Endothelial cell of umbilical vein (primary cell): ENCODE data around the gene POLN. TPM values are rescaled to one million over a fixed set of nuclear protein-coding genes. Genes with fewer than 3 reads are reported as not detected.
A peak's percentile ranks its signal among the peaks of the same experiment; 100 is the strongest.

Experiments used
- BruUV-seq: library from RNA; stranded (reverse); fragments of 400-500 nt; replicated peaks from 2 replicates; lab custom pipeline; 2021; lab: Mats Ljungman, UMichigan
- CTCF ChIA-PET: fragments of 300-600, 350-600 bp; sonication (Branson Sonifier 250); formaldehyde crosslinking; loops from one replicate; lab custom pipeline; 2021; ENCODE audit warnings: antibody characterized with exemption, inconsistent platforms; lab: Charles Lee
- POLR2A ChIA-PET: fragments of 300-600, 350-600 bp; sonication (Branson Sonifier 250); formaldehyde crosslinking; loops from one replicate; lab custom pipeline; 2021; ENCODE audit warnings: antibody characterized with exemption, inconsistent platforms; lab: Charles Lee
- DNase-seq: peaks from one replicate; pipeline ENCODE4 v3.0.0-alpha.2; 2011; ENCODE audit warnings: low read depth, low spot score
- FAIRE-seq: peaks from 2 replicates; lab custom pipeline; 2011; peaks lifted over from hg19 to GRCh38; lab: Jason Lieb, UNC
- H2AFZ ChIP-seq: 2 replicates; pipeline ENCODE4 v1.6.0; 2012; ENCODE audit warnings: low read depth, low read length, control low read depth, inconsistent platforms
- H3K27ac ChIP-seq: 2 replicates; pipeline ENCODE4 v1.5.1; 2011; ENCODE audit warnings: low read depth, mild to moderate bottlenecking, control low read depth, low read length, moderate library complexity; ENCODE audit not compliant: insufficient read depth
- H3K27me3 ChIP-seq, 2 experiments: 2 replicates each; pipeline versions ENCODE4 v1.6.0 to v1.6.1; 2011; ENCODE audit warnings: low read length in 2 of 2, mixed read lengths in 1 of 2; ENCODE audit not compliant: control insufficient read depth in 2 of 2, insufficient read depth in 2 of 2
- H3K36me3 ChIP-seq, 2 experiments: 2 replicates in 1 of 2; 3 replicates in 1 of 2; pipeline ENCODE4 v1.5.1; 2011; ENCODE audit warnings: low read length in 2 of 2, mild to moderate bottlenecking in 1 of 2, moderate library complexity in 1 of 2; ENCODE audit not compliant: control insufficient read depth in 2 of 2, insufficient read depth in 2 of 2; ENCODE audit errors: extremely low read depth in 1 of 2
- H3K4me1 ChIP-seq: 3 replicates; pipeline ENCODE4 v1.5.1; 2011; ENCODE audit warnings: mild to moderate bottlenecking, low read length; ENCODE audit not compliant: control insufficient read depth, insufficient read depth; ENCODE audit errors: extremely low read depth
- H3K4me2 ChIP-seq: 2 replicates; pipeline ENCODE4 v1.6.1; 2011; ENCODE audit warnings: low read length, control low read depth, mixed read lengths; ENCODE audit not compliant: insufficient read depth
- H3K4me3 ChIP-seq, 3 experiments: fragments of 200-600 bp in 1 of 3; sonication (generic), shearing (Covaris generic) in 1 of 3; replicated peaks in 1 of 3; 2 replicates each; pipeline ENCODE4 v1.5.1; 2011 to 2016; ENCODE audit warnings: control low read depth in 3 of 3, low read length in 3 of 3, mild to moderate bottlenecking in 2 of 3, inconsistent platforms in 1 of 3, low read depth in 1 of 3, moderate library complexity in 1 of 3; ENCODE audit not compliant: insufficient read depth in 1 of 3
- H3K79me2 ChIP-seq: 2 replicates; pipeline ENCODE4 v1.6.0; 2012; ENCODE audit warnings: low read length, inconsistent platforms; ENCODE audit not compliant: control insufficient read depth, insufficient read depth
- H3K9ac ChIP-seq: replicated peaks from 2 replicates; pipeline ENCODE3; 2011; ENCODE audit warnings: low read length, control low read depth; ENCODE audit not compliant: insufficient read depth; ENCODE audit errors: extremely low read depth
- H3K9me1 ChIP-seq: replicated peaks from 3 replicates; pipeline ENCODE4 v1.6.0; 2011; ENCODE audit warnings: mild to moderate bottlenecking, low read length; ENCODE audit not compliant: control insufficient read depth, insufficient read depth; ENCODE audit errors: extremely low read depth
- H3K9me3 ChIP-seq: replicated peaks from 2 replicates; pipeline ENCODE4 v1.5.1; 2012; ENCODE audit warnings: low read length, inconsistent platforms; ENCODE audit not compliant: control insufficient read depth, insufficient read depth
- H4K20me1 ChIP-seq: replicated peaks from 2 replicates; pipeline ENCODE3; 2011; ENCODE audit warnings: mild to moderate bottlenecking, low read length; ENCODE audit not compliant: control insufficient read depth, insufficient read depth; ENCODE audit errors: extremely low read depth
- GATA2 ChIP-seq: IDR thresholded peaks from 2 replicates; pipeline ENCODE4 v1.7.0; 2011; ENCODE audit warnings: low read depth, mild to moderate bottlenecking, moderate library complexity, mixed read lengths, low read length; ENCODE audit not compliant: insufficient read length, insufficient read depth
- JUN ChIP-seq: IDR thresholded peaks from 2 replicates; pipeline ENCODE4 v1.6.1; 2011; ENCODE audit warnings: borderline replicate concordance, low read depth; ENCODE audit not compliant: insufficient read length, insufficient read depth
- MYC ChIP-seq: IDR thresholded peaks from one replicate; pipeline ENCODE4 v1.6.1; 2011; ENCODE audit warnings: mild to moderate bottlenecking, low read depth, low read length
- POLR2A ChIP-seq: IDR thresholded peaks from 2 replicates; pipeline ENCODE4 v1.6.1; 2012; ENCODE audit warnings: low read depth, mild to moderate bottlenecking, control low read depth, low read length
- dilution Hi-C: fragments of 300-500 bp; cut with MboI; formaldehyde crosslinking; loops from one replicate; pipeline ENCODE4 v1.15.0; 2019; ENCODE audit warnings: low sequenced_read_pairs; ENCODE audit not compliant: extremely low pct_ligation_motif_present
- intact Hi-C: fragments of 100-400 bp; cut with micrococcal nuclease; formaldehyde crosslinking; loops from one replicate; pipeline ENCODE4 v1.10.0; 2022
- polyA plus RNA-seq, 4 experiments: library from polyadenylated mRNA; depleted of rRNA in 3 of 4; stranded (reverse) in 3 of 4; unstranded in 1 of 4; fragments of >200 nt; gene quantifications; 2 replicates each; pipeline versions ENCODE4 v1.2.1 to v1.2.3, GENCODE V29; 2011 to 2012; ENCODE audit warnings: missing spikeins in 1 of 4
- total RNA-seq: library from RNA; stranded (reverse); gene quantifications from 2 replicates; pipeline ENCODE4 v1.2.3, GENCODE V29; 2021
- TF ChIP-seq, protein P1 (sequence below), 2 donors: IDR thresholded peaks; 1 replicate in 1 of 2; 2 replicates in 1 of 2; pipeline ENCODE4 v1.5.1; 2011; ENCODE audit warnings: low read length in 2 of 2, mild to moderate bottlenecking in 2 of 2, moderate library complexity in 2 of 2, control low read depth in 1 of 2, inconsistent platforms in 1 of 2, low read depth in 1 of 2; ENCODE audit not compliant: insufficient read depth in 1 of 2; ENCODE audit errors: extremely low read depth in 1 of 2
- TF ChIP-seq, protein P2 (sequence below): IDR thresholded peaks from 2 replicates; pipeline ENCODE4 v1.6.1; 2011; ENCODE audit not compliant: insufficient read depth, insufficient read length

Gene POLN
- total and polyA plus RNA-seq, 2 donors (not counting 3 experiments of a cell fraction or from before 2014, with no cell fraction given): 1.3 to 4.2 TPM

DNA sequence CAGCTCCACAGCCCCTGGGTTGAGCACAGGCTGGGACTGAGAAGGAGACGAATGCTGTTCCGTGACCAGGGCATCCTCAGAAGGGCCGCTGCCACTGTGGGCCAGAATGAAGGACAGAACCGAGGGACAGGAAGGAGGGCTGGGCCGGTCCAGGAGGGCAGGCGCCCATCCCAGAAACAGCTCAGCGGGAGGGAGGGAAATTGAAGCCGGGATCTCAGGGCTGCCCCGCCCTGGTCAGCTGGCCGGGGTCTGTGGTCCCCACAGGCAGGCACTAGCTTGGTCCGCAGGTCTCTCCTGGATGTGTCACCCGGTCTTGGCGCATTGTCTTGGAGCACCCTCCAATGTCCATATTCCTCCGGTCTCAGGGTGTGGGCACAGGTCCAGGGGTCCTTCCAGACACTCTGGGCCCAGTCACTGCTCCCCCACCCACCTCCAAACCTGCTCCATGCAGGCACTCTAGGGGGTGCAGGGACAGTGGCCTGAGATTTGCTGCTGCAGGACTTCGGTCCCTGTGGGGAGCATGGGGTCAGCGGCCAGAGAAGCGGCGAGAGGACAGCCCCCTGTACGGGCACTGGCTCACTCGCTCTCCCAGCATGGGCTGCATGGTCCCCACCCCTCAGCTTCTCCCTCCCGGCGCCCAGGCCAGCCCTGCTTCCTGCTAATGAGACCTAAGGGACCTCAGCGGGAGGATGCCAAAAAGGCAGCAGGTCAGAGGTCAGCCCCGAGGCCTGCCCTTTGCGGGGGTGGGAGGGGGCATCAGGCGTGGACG is 43.9 kb upstream of the POLN start:
- ChIA-PET POLR2A (no interaction called here), CTCF (interaction anchor here (0.7 to 1.2 kb wide), 5 partner anchors 14 to 177 kb away, joined by 3 to 6 read pairs (median 3); no protein-coding TSS in a partner anchor)
- Histone ChIP-seq H3K36me3 (no peaks in the 10 kb centered on the region), H3K9me1 (no peaks in the 10 kb centered on the region), H3K4me3 (no peak overlapping the region), H3K27ac (peak overlapping the region; percentile 37), H2AFZ (peak overlapping the region; percentile 77), H3K4me1 (peaks cover 13% of the 10 kb centered on the region), H4K20me1 (no peaks in the 10 kb centered on the region), H3K27me3 (no peaks in the 10 kb centered on the region), H3K4me2 (no peak overlapping the region), H3K9me3 (no peaks in the 10 kb centered on the region), H3K79me2 (no peaks in the 10 kb centered on the region), H3K9ac (peak overlapping the region; percentile 13)
- no TSS peak for BruUV-seq
- DNase-seq: no peak
- intact Hi-C loops: no loop called here
- dilution Hi-C loops: no loop called here
- no peak for FAIRE-seq
- TF ChIP-seq GATA2: no peak
- no peak for TF ChIP-seq POLR2A
- TF ChIP-seq MYC: no peak
- TF ChIP-seq JUN: no peak
- TF ChIP-seq, protein P1, sequence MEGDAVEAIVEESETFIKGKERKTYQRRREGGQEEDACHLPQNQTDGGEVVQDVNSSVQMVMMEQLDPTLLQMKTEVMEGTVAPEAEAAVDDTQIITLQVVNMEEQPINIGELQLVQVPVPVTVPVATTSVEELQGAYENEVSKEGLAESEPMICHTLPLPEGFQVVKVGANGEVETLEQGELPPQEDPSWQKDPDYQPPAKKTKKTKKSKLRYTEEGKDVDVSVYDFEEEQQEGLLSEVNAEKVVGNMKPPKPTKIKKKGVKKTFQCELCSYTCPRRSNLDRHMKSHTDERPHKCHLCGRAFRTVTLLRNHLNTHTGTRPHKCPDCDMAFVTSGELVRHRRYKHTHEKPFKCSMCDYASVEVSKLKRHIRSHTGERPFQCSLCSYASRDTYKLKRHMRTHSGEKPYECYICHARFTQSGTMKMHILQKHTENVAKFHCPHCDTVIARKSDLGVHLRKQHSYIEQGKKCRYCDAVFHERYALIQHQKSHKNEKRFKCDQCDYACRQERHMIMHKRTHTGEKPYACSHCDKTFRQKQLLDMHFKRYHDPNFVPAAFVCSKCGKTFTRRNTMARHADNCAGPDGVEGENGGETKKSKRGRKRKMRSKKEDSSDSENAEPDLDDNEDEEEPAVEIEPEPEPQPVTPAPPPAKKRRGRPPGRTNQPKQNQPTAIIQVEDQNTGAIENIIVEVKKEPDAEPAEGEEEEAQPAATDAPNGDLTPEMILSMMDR (IDR thresholded peaks at IDR 0.05; ENCODE audit: extremely low read depth in 1 of 2, insufficient read depth in 1 of 2, low read depth in 1 of 2, low read length in 2 of 2): no peak
- TF ChIP-seq, protein P2, sequence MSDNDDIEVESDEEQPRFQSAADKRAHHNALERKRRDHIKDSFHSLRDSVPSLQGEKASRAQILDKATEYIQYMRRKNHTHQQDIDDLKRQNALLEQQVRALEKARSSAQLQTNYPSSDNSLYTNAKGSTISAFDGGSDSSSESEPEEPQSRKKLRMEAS: no peak
